SK-N-SH treated with all-trans-retinoic acid at 6 μM for 48 hours (cell line): ENCODE results near the gene MSMB.

Experiments
- ARNTL ChIP-seq: fragments of 450-650 bp; formaldehyde crosslinking; IDR thresholded peaks from 2 replicates; pipeline ENCODE4 v1.5.0; 2020; ENCODE audit warnings: low read depth, mild to moderate bottlenecking, moderate library complexity, borderline replicate concordance
- CREB5 ChIP-seq: fragments of 250-450 bp; sonication (Bioruptor Pico); IDR thresholded peaks from 2 replicates; pipeline ENCODE4 v1.5.1; 2020; ENCODE audit warnings: low read depth, mild to moderate bottlenecking, moderate library complexity
- ISL1 ChIP-seq: fragments of 250-450 bp; sonication (Bioruptor Pico); IDR thresholded peaks from 2 replicates; pipeline ENCODE4 v2.1.2; 2022; ENCODE audit warnings: mild to moderate bottlenecking, moderate library complexity
- PATZ1 ChIP-seq: fragments of 250-450 bp; sonication (Bioruptor Pico); IDR thresholded peaks from 2 replicates; pipeline ENCODE4 v1.8.0; 2020; ENCODE audit warnings: mild to moderate bottlenecking, moderate library complexity, borderline replicate concordance
- RARB ChIP-seq: fragments of 250-450 bp; sonication (Bioruptor Pico); IDR thresholded peaks from 2 replicates; pipeline ENCODE4 v1.8.0; 2021; ENCODE audit warnings: mild to moderate bottlenecking, moderate library complexity
- TOX ChIP-seq: fragments of 250-450 bp; sonication (Bioruptor Pico); IDR thresholded peaks from 2 replicates; pipeline ENCODE4 v1.8.0; 2021; ENCODE audit warnings: mild to moderate bottlenecking, moderate library complexity, borderline replicate concordance
- TSHZ2 ChIP-seq: fragments of 250-450 bp; sonication (Bioruptor Pico); IDR thresholded peaks from 2 replicates; pipeline ENCODE4 v1.5.0; 2020; ENCODE audit warnings: mild to moderate bottlenecking, moderate library complexity
- ZNF565 ChIP-seq: fragments of 450-650 bp; formaldehyde crosslinking; conservative IDR thresholded peaks from 2 replicates; pipeline ENCODE4 v1.5.0; 2020; ENCODE audit warnings: low read depth, mild to moderate bottlenecking, moderate library complexity
- ZNF70 ChIP-seq: fragments of 450-650 bp; formaldehyde crosslinking; IDR thresholded peaks from 2 replicates; pipeline ENCODE4 v1.5.0; 2020; ENCODE audit warnings: mild to moderate bottlenecking, moderate library complexity
- ZNF8 ChIP-seq: fragments of 450-650 bp; formaldehyde crosslinking; IDR thresholded peaks from 2 replicates; pipeline ENCODE4 v1.5.0; 2020; ENCODE audit warnings: mild to moderate bottlenecking, moderate library complexity

DNA sequence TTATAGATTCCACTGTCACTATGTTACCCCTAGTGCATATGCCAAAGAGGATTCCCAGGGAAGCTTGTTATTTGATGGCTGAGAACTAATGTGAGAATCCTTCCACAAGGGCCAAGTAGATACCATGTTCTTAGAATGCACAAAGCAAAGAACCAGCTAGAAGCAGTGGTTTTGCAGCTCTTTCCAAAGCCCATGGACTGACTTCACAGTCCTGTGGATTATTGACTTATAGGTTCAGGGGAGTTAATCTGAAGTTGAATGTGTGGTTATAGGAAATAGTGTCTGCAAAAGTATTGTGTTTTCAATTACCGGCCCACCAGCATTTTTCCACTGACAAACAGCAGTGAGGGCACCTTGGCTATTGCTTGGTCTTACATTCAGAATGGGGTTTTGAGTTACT is 45.5 kb downstream of the MSMB start:
- no peak for TF ChIP-seq ZNF565
- TF ChIP-seq ARNTL = no peak
- no peak for TF ChIP-seq CREB5 (CRISPR knock-in tag)
- no peak for TF ChIP-seq ZNF70 (CRISPR knock-in tag)
- no peak for TF ChIP-seq ISL1
- no peak for TF ChIP-seq RARB (CRISPR knock-in tag)
- TF ChIP-seq TOX (CRISPR knock-in tag) = no peak
- TF ChIP-seq PATZ1 (CRISPR knock-in tag) = no peak
- no peak for TF ChIP-seq ZNF8 (CRISPR knock-in tag)
- no peak for TF ChIP-seq TSHZ2 (CRISPR knock-in tag)
